Hepatocyte (in vitro differentiated cells): Measurements from ENCODE around the gene PMS2.

Experiments
- CTCF ChIP-seq: fragments of 200-600 bp; sonication (generic); IDR thresholded peaks from 2 replicates; pipeline ENCODE4 v1.5.1; 2016; ENCODE audit warnings: antibody characterized with exemption, mild to moderate bottlenecking; ENCODE audit not compliant: poor library complexity
- EZH2 ChIP-seq: fragments of 200-600 bp; sonication (generic); IDR thresholded peaks from 2 replicates; pipeline ENCODE4 v1.6.1; 2016; ENCODE audit warnings: antibody characterized with exemption, mild to moderate bottlenecking, borderline replicate concordance
- EZH2phosphoT487 ChIP-seq: fragments of 200-600 bp; sonication (generic); IDR thresholded peaks from one replicate; pipeline ENCODE4 v1.6.1; 2018; ENCODE audit warnings: antibody characterized with exemption, mild to moderate bottlenecking, low read depth, moderate library complexity; ENCODE audit not compliant: unreplicated experiment, severe bottlenecking

DNA sequence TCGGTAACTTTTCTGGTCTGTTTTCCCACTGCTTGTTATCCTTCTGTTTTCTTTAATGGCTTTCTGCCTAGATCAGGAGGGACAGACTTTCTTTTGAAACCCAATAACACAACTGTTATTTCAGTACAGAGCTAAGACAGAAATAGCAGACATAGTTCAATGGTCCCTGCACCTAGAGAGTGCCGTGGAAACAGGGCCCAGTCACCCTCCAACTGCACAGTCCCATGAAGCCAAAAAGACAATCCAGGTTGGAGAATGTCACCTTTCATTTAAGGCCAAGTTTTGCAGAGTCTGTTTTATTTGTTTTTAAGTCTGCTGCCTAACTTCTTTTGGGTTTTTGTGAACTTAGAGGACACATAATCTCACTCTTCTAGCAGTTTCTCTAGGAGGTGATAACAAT lies 2.7 kb upstream of the PMS2 start:
- TF ChIP-seq EZH2 (no peak), CTCF (no peak), EZH2phosphoT487 (no peak)
